GM18498 (cell line): Measurements from ENCODE around the gene RABGAP1L.
"Not testable (repeated sequence)": the region's sequence is repeated elsewhere in the genome, so short reads cannot be mapped to it uniquely, and the experiment has no call there.

Experiments
- ATAC-seq: cut with Tn5 transposase; IDR thresholded peaks from one replicate; pipeline ENCODE4 v1.9.1; 2021; ENCODE audit warnings: mild to moderate bottlenecking, moderate library complexity; ENCODE audit not compliant: unreplicated experiment

Gene RABGAP1L

DNA sequence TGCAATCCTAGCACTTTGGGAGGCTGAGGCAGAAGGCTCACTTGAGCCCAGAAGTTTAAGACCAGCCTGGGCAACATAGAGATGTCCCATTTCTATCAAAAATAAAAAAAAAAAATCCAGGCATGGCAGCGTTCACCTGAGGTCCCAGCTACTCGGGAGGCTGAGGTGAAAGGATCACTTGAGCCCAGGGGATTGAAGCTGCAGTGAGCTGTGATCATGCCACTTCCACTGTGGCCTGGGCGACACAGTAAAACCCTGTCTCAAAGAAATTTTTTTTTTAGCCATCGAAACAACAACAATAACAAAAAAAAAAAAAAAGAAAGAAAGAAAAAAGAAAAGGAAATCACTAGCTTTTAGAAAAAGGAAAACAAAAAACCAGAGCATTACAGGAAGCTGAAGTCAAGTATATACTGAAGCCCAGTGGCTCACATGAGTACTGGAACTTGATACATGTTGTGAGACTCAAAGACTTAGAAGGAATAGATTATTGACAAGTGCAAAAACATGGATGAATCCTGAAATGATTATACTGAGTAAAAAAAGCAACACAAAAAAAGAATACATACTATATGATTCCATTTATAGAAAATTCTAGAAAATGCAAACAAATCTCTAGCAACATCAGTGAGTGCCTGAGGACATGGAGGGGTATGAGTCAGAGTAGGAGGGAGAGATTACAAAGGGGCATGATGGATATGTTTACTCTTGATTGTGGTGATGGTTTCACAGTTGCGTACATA is 6.1 kb upstream of the RABGAP1L start:
- peak; percentile 56 for ATAC-seq

DNA sequence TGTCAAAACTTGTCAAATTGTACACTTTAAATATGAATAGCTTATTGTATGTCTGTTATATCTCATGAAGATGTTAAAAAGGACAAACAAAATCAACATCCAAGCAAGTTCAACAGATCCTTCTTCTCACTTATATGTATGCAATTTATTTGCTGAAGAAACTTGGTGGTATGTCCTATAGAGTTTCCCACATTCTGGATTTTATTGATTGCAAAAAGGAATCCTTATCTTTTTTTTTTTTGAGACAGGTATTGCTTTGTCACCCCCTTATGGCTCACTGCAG is 5.6 kb upstream of the RABGAP1L start:
- ATAC-seq, result no peak

DNA sequence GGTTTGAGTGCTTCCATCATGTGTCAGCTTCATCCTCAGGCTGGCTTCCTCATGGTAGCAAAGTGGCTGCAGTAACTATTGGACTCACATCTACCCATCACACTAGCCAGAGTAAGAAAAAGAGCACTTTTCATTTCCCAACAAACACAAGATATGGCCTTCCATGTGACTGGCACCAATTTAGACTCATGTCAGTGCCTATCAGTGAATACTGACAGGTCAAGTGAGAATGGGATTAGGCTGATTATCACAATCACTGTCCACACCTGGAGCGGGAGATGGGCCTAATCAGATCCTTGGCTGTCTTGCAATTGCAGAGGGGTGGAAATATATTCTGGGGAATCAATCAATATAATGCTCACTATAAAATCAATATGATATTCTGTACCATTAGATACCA is 2.9 kb upstream of the RABGAP1L start:
- no peak for ATAC-seq

DNA sequence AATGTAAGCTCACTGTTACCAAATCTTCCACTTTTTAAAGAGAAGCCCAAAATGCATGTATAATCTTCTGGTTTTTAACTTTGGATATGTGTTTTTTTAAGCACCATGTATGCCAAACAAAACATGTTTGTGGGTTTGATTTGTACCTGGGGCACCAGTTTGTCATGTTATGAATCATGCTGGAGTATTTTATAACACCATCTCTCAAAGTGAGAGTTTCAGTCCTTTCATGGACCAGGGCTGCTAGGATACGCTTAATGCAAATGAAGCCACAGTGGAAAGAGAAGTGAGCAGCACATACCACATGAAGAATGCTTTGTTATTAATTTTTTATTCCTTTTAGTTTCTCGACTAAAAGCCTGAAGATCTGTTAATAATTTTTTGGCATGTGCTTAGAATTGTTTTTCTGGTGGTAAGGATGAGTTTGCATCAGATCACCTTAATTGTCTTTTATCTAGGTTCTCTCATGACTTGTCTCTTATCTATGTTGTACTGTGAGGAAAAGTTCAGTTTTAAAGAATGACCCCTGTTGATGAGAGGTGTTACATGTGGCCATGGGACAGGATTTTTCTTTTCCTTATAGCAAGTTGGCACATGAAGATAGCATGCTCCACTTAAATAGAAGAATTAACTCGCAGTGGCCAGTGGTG is 2.0 kb upstream of the RABGAP1L start:
- peak; percentile 40 for ATAC-seq

DNA sequence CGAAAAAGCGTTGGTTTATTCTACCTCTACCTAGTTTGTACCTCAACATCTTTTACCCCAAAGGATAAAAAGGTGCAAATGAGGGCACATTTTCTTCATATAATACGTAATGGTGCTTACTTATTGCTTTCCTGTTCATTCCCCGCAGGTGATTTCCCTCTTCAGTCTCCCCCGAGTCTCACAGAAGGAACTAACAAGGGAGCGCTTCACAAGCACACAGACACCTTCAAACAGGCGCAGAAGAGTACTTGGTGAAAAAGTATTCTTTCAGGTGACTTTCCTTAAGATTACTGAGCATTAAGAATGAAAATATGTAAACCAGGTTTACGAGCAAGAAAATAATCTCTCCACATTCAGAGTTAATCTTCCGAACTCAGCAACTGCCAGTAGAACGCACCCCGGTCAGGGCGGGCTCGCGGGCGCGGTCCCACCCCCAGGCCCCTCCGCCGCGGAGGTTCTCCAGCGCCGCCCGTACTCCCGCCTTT is 511 bp upstream of the RABGAP1L start:
- no peak for ATAC-seq

DNA sequence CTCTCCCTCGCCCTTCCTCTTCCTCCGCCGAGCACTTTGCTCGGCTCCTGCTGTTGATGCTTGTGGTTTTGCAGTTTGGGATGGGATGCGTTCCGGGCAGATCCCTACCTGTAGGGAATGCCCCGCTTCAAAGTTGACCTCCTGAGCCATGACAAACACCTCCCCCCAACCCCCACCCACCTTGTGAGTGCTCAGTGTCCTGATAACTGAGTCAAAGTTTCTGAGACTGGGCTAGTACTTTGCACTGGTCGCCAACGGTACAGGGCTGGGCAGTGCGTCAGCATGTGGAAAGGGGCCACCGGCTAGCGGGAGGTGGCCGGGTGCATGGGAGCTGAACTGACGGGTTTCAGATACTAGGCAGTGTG is 771 bp downstream of the RABGAP1L start:
- ATAC-seq, result peak; percentile 11

DNA sequence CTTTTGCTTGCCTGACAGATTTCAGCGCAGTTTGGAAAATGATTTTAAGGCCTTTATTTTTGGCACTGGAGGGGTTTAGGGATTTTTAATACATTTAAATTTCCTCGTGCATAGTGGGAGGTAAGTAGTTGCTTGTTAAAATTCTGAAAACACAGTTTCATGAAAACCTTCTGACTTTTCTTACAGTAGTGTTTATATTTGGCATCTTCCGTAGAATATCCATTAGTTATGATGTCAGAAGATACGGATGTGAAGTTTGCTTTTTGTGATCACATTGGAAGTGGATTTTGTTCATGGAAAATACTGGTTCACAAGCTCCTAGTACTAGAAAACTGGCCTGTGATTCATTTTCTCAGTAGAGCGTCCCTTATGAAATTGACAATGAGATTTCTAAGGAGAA is 1.3 kb downstream of the RABGAP1L start:
- no peak for ATAC-seq

DNA sequence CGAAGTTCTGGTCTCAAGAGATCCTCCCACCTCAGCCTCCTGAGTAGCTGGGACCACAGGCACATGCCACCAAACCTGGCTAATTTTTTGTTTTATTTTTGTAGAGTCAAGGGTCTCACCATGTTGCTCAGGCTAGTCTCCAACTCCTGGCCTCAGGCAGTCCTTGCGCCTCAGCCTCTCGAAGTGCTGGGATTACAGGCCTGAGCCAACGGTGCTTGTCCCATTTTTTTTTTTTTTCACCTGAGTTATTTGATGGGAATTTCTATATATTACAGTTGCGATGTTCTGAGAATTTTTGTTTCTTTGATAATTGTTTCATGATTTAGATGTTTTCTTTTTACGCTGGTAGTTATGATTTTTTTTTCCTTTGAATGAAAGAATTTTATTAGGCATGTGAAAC is 2.5 kb downstream of the RABGAP1L start:
- no peak for ATAC-seq

DNA sequence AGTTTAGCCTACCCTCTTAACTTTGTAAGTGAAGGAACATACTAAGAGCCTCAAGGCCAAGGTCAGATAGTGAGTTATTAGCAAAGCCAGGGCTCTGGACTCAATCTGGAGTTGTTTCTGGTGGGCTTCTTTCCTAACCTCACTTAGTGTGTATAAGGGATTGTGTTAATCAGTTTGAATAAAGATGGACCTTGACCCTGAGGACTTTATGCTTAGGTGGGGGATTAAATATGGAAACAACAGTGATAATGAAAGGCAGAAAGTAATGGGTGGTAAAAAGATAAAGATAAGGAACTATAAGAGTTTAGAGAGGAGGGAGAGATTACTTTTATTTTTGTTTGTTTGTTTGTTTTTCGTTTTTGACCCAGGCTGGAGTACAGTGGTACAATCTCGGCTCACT is 5.5 kb downstream of the RABGAP1L start:
- no peak for ATAC-seq

DNA sequence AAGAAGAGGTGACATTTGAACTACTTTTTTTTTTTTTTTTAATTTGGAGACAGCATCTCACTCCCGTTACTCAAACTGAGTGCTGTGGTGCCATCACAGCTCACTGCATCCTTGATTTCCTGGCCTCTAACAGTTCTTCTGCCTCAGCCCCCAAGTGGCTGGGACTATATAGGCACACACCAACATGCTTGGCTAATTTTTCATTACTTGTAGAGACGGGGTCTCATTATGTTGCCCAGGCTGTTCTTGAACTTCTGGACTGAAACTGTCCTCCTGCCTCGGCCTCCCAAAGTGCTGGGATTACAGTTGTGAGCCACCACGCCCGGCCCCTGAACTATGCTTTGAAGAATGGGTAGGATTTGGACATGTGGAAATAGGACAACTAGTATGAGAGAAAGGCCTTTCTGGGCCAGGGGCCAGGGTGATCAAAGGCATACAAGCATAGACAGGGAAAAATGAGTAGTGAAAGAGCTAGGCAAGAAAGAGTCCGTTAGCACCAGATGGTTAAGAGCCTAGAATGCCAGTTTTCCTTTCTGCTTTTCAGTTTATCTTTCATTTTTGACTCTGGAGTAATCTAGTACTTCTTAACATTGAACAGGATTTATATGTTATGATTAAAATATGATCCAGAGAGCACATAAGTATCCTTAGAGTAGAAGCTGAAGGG is 6.3 kb downstream of the RABGAP1L start:
- no peak for ATAC-seq

DNA sequence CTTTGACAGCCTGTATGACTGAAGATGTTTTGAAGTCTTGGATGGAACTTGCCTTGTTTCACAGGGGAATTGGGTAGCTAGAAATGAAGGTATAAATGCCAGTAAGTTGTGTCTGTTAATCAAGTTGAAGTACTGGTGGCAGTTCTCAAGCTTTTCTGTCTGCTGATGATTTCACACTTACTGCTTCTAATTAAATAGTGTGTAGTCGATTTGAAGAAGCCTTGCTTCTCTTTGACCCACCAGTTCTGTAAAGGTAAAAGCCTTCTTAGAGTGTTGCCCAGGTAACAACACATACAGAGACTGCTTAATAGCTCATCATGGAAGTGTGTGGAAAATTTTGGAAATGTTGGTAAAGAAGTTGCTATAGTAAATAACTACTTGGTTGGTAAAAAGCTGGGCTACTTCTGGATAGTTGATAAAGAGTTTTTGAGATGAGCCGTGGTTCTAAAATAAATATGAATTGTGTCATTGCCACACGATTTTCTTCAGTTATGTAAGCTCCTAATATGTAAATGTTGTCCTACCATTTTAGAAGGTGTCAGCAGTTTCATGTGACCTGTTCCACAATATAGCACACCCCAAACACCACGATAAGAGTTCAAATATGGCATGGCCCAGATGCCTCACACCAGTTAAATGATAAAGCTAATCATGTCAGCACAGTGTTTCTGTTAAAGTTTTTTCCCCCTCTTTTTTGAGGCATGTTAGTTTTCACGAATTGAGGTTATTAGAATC is 7.4 kb downstream of the RABGAP1L start:
- no peak for ATAC-seq

DNA sequence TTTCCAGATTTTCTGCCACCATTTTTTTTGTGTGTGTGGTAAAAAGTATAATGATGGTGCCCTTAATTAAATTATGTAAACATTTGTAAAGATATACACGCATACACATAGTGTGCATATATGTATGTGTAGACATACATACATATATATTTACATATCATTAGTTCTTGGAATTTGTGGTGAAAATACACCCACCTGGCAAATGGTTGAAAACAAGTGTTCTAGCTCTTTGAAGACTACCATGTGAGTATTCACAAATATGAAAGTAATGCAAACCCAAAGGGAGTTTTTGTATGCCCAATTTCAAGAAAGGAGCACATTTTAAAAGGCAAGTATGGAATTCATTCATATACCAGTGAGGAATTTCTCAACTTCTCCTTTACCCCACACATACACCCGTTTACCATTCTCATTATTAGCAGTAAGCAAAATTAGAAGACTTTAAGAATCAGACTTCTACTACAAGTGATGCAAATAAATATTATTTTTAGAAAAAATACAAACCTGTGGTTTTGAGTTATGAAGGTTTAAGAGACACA is 8.0 kb downstream of the RABGAP1L start:
- ATAC-seq, result peak; percentile 41

DNA sequence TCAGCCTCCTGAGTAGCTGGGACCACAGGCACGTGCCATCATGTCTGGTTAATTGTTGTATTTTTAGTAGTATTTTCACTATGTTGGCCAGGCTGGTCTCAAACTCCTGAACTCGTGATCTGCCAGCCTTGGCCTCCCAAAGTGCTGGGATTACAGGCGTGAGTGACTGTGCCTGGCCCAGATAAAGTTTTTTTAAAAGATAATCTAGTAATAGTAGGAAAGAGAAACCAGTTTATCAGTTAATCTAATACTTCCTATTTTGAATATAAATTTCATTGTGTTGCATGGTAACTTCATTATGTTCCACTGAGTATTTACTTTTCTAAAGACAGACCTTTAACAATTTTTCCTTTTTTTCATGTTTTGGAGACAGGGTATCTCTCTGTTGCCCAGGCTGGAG is 10.0 kb downstream of the RABGAP1L start:
- no peak for ATAC-seq

DNA sequence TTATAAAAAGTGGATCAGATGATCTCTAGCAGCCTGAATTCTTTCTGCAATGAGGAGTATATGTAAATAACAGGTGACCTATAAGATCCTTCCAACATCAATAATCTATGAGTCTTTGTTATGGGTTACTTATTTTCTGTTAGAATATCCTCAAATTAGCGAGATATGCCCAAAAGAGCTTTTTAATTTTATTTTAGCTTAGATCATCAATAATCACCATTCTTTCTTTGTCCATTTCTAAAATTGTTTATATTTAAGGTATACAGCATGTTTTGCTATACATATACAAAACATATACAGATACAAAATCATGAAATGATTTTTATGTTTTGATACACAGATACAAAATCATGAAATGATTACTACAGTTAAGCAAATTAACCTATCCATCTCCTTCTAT is 11.8 kb downstream of the RABGAP1L start:
- no peak for ATAC-seq

DNA sequence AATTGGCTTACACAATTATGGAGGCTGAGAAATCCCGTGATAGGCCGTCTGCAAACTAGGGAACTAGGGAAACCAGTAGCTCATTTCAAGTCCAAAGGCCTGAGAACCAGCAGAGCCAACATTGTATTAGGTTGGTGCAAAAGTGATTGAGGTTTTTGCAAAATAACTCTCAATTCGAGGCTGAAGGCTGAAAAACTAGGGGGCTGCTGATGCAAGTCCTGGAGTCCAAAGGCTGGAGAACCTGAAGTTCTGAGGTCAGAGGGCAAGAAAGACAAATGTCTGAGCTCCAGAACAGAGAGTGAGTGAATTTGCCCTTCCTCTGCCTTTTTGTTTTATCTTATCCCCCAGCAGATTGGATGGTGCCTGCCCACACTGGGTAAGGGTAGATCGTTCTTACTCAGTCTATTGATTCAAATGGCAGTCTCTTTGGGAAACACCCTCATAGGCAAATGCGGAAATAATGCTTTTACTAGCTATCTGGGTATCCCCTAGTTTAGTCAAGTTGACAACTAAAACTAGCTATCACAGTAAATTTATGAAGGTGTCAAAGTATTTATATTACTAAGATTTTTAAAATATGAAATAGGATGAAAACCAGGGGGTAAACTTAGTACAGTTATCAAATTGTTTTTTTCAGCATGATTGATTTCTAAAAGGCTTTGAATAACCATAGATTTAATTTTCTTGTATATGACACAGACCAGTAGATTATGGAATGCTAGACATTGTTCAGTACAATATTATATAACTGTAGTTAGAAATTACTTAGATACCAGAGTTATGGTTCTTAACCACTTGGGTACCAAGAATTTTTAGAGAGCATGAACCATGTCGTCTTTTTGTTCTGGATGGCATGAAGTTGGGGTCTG is 15.4 kb downstream of the RABGAP1L start:
- no peak for ATAC-seq

DNA sequence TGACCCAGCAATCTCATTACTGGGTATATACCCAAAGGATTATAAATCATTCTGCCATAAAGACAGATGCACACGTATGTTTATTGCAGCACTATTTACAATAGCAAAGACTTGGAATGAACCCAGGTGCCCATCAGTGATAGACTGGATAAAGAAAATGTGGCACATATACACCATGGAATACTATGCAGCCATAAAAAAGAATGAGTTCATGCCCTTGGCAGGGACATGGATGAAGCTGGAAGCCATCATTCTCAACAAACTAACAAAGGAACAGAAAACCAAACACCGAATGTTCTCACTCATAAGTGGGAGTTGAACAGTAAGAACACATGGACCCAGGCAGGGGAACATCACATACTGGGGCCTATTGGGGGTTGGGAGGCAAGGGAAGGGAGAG is 19.1 kb downstream of the RABGAP1L start:
- ATAC-seq, result not testable (repeated sequence)

DNA sequence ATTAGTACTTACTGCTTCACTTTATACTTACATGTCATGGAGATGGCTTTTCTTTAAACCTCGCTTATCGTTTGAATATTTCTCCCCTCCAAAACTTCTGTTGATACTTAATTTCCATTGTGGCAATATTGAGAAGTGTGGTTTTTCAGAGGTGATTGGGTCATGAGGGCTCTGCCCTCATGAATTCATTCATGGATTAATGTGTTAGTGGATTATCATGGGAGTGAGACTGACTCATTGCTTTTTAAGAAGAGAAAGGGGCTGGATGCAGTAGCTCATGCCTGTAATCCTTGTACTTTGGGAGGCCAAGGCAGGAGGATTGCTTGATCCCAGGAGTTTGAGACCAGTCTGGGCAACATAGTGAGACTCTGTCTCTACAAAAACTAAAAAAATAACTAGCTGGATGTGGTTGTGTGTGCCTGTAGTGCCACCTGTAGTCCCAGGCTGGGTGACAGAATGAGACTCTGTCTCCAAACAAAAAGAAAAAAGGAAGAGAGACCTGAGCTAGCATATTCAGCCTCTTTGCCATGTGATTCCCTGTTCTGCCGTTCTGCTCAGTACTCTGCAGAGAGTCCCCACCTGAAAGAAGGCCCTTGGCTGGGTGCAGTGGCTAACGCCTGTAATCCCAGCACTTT is 30.2 kb downstream of the RABGAP1L start:
- ATAC-seq, result no peak

DNA sequence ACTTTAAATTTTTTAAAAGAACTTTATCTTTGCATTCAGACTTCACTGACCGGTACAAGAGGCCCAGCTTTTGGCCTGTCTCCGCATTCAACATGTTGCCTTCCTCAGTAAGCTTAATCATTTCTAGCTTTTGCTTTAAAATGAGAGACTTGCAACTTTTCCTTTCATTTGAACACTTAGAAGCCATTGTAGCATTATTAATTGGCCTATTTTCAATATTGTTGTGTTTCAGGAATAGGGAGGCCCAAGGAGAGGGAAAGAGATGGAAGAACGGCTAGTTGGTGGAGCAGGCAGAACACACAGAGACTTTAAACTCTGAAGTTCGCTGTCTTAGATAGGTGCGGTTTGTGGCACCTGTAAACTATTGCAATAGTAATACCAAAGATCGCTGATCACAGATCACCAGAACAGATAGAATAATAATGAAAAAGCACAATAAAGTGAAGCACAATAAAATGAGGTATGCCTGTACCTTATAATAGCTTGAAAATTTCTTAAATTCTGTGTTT is 31.4 kb downstream of the RABGAP1L start:
- no peak for ATAC-seq

DNA sequence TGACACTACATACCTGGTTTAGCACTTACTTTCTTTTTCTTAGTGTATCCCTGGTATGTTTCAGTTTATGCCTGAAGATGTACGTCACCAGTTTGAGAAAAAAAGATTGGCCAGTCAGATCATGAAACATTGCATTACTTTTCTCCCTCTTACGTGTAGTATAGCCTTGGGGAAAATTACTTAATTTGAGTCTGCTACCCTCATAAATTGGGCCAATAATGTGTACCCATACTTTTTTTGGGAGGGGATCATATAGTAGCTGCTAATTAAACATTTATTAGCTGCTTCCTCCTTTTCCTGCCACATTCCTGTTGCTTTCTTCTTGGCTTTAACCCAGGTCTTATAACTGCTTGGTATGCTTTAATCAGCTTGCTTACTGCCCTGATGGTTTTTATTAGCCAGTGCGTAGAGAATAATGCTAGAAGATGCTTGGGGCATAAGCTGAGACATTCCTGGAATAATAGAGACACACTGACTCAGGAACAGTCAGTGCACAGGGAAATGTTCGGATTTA is 32.1 kb downstream of the RABGAP1L start:
- ATAC-seq, result no peak

DNA sequence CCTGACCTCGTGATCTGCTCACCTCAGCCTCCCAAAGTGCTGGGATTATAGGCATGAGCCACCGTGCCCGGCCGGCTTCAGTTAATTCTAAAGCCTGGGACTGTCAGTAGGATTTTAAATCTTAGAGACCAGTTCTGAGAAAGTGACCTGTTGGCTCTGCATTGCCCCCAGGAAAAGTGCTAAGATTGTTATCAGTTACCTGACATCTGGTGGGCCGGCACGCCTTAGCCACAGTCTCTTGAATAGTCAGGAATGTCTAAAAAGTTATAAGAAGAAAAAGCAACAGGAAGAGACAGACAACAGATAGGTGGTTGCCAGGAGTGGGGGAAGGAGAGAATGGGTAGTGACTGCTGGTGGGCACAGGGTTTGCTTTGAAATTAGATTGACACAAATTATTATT is 35.1 kb downstream of the RABGAP1L start:
- ATAC-seq, result no peak
